ENCODE data around the gene MACROD2.
"Not testable (repeated sequence)": the region's sequence is repeated elsewhere in the genome, so short reads cannot be mapped to it uniquely, and the experiment has no call there.

MACROD2 gene

GRCh38 chr20:14235355-14235754 lies 240.0 kb downstream of the MACROD2 start:
- ChIA-PET CTCF (no interaction called here), POLR2A (no interaction called here)
- no peak for TF ChIP-seq CTCF (IDR thresholded peaks at IDR 0.05; ENCODE audit: control extremely low read depth, extremely low read depth, low read depth, missing control alignments)
- no peak for DNase-seq (ENCODE audit: extremely low spot score)

GRCh38 chr20:14245368-14245970 lies 250.2 kb downstream of the MACROD2 start:
- no peak for DNase-seq (ENCODE audit: extremely low spot score)
- ChIA-PET CTCF (no interaction called here), POLR2A (no interaction called here)
- no peak for TF ChIP-seq CTCF (IDR thresholded peaks at IDR 0.05; ENCODE audit: control extremely low read depth, extremely low read depth, low read depth, missing control alignments)

- POLR2A ChIA-PET = no interaction called here
- no peak for DNase-seq (ENCODE audit: extremely low spot score)
Measured at GRCh38 chr20:14259689-14260088, 264.4 kb downstream of the MACROD2 start.

GRCh38 chr20:14260367-14260766 lies 265.1 kb downstream of the MACROD2 start:
- no peak for DNase-seq (ENCODE audit: extremely low spot score)
- TF ChIP-seq CTCF (IDR thresholded peaks at IDR 0.05; ENCODE audit: control extremely low read depth, extremely low read depth, low read depth, missing control alignments) = no peak
- ChIA-PET CTCF (no interaction called here), POLR2A (interaction anchor here (0.6 kb wide), 1 partner anchor 18 kb away, joined by 3 read pairs; no protein-coding TSS in a partner anchor)

More at GRCh38 chr20:14259689-14260088, 264.4 kb downstream of the MACROD2 start:
- no peak for TF ChIP-seq CTCF (IDR thresholded peaks at IDR 0.05; ENCODE audit: control extremely low read depth, extremely low read depth, low read depth, missing control alignments)
- CTCF ChIA-PET = interaction anchor here (2.2 kb wide), 1 partner anchor 7 kb away, joined by 6 read pairs; no protein-coding TSS in a partner anchor

GRCh38 chr20:14264869-14265268 lies 269.6 kb downstream of the MACROD2 start:
- no peak for TF ChIP-seq CTCF (IDR thresholded peaks at IDR 0.05; ENCODE audit: control extremely low read depth, extremely low read depth, low read depth, missing control alignments)
- ChIA-PET CTCF (no interaction called here), POLR2A (no interaction called here)
- no peak for DNase-seq (ENCODE audit: extremely low spot score)

- ChIA-PET POLR2A (no interaction called here), CTCF (interaction anchor here (1.8 kb wide), 1 partner anchor 8 kb away, joined by 6 read pairs; no protein-coding TSS in a partner anchor)
- no peak for TF ChIP-seq CTCF (IDR thresholded peaks at IDR 0.05; ENCODE audit: control extremely low read depth, extremely low read depth, low read depth, missing control alignments)
- no peak for DNase-seq (ENCODE audit: extremely low spot score)
Measured at GRCh38 chr20:14266246-14266645, 270.9 kb downstream of the MACROD2 start.

- DNase-seq (ENCODE audit: extremely low spot score) = not testable (repeated sequence)
Measured at GRCh38 chr20:14270751-14271150, 275.4 kb downstream of the MACROD2 start.

More at GRCh38 chr20:14270751-14271150, 275.4 kb downstream of the MACROD2 start:
- POLR2A ChIA-PET, CTCF ChIA-PET: not testable (repeated sequence)
